ENCODE measurements around the gene RAB38.

DNA sequence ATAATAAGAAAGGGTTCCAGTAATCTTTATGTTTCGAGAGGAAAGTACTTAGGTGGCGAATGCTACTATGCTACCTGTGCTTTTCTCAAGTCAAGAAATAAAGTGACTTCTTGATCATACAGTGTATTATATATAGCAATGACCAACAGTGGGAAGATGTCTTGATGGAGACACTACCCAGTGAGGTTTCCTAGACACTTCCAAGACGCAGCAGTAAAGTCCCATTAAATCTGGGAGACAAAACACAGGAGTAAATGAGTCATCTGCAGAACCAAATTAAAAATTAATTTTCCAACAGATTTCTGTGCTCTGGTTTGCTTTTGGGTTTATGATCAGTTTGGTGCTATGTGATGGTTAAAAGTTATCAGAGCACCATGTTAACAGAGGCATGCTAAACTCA lies 29.1 kb upstream of the RAB38 start:
- TF ChIP-seq, protein P1, sequence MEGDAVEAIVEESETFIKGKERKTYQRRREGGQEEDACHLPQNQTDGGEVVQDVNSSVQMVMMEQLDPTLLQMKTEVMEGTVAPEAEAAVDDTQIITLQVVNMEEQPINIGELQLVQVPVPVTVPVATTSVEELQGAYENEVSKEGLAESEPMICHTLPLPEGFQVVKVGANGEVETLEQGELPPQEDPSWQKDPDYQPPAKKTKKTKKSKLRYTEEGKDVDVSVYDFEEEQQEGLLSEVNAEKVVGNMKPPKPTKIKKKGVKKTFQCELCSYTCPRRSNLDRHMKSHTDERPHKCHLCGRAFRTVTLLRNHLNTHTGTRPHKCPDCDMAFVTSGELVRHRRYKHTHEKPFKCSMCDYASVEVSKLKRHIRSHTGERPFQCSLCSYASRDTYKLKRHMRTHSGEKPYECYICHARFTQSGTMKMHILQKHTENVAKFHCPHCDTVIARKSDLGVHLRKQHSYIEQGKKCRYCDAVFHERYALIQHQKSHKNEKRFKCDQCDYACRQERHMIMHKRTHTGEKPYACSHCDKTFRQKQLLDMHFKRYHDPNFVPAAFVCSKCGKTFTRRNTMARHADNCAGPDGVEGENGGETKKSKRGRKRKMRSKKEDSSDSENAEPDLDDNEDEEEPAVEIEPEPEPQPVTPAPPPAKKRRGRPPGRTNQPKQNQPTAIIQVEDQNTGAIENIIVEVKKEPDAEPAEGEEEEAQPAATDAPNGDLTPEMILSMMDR (conservative IDR thresholded peaks at IDR 0.05; ENCODE audit: low read depth in 2 of 2) = no peak
- TF ChIP-seq JUNB (IDR thresholded peaks at IDR 0.05; ENCODE audit: unreplicated experiment) = no peak
- no peak for TF ChIP-seq POLR2AphosphoS5 (IDR thresholded peaks at IDR 0.05; ENCODE audit: low read depth)
- TF ChIP-seq, protein P2, sequence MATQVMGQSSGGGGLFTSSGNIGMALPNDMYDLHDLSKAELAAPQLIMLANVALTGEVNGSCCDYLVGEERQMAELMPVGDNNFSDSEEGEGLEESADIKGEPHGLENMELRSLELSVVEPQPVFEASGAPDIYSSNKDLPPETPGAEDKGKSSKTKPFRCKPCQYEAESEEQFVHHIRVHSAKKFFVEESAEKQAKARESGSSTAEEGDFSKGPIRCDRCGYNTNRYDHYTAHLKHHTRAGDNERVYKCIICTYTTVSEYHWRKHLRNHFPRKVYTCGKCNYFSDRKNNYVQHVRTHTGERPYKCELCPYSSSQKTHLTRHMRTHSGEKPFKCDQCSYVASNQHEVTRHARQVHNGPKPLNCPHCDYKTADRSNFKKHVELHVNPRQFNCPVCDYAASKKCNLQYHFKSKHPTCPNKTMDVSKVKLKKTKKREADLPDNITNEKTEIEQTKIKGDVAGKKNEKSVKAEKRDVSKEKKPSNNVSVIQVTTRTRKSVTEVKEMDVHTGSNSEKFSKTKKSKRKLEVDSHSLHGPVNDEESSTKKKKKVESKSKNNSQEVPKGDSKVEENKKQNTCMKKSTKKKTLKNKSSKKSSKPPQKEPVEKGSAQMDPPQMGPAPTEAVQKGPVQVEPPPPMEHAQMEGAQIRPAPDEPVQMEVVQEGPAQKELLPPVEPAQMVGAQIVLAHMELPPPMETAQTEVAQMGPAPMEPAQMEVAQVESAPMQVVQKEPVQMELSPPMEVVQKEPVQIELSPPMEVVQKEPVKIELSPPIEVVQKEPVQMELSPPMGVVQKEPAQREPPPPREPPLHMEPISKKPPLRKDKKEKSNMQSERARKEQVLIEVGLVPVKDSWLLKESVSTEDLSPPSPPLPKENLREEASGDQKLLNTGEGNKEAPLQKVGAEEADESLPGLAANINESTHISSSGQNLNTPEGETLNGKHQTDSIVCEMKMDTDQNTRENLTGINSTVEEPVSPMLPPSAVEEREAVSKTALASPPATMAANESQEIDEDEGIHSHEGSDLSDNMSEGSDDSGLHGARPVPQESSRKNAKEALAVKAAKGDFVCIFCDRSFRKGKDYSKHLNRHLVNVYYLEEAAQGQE (IDR thresholded peaks at IDR 0.05; ENCODE audit: unreplicated experiment) = no peak
- no peak for TF ChIP-seq EZH2 (IDR thresholded peaks at IDR 0.05; ENCODE audit: low read depth, unreplicated experiment)

Measured in GM23338 (cell line).